Activated CD4-positive, alpha-beta T cell treated with anti-CD3 and anti-CD28 coated beads, Interleukin-2, amount 50 U/mL, for 4 hours (primary cell): ENCODE data around the gene ID1.
A peak's percentile ranks its signal among the peaks of the same experiment; 100 is the strongest.
"Not testable (repeated sequence)": the region's sequence is repeated elsewhere in the genome, so short reads cannot be mapped to it uniquely, and the experiment has no call there.

Source experiments
- DNase-seq, 2 experiments: peaks; one replicate each; pipeline ENCODE4 v3.0.0-alpha.2; 2020

Gene ID1

GRCh38 chr20:31602779-31603441, 2.2 kb upstream of the ID1 start:
- peak; percentile 16 to 23 for DNase-seq

DNA sequence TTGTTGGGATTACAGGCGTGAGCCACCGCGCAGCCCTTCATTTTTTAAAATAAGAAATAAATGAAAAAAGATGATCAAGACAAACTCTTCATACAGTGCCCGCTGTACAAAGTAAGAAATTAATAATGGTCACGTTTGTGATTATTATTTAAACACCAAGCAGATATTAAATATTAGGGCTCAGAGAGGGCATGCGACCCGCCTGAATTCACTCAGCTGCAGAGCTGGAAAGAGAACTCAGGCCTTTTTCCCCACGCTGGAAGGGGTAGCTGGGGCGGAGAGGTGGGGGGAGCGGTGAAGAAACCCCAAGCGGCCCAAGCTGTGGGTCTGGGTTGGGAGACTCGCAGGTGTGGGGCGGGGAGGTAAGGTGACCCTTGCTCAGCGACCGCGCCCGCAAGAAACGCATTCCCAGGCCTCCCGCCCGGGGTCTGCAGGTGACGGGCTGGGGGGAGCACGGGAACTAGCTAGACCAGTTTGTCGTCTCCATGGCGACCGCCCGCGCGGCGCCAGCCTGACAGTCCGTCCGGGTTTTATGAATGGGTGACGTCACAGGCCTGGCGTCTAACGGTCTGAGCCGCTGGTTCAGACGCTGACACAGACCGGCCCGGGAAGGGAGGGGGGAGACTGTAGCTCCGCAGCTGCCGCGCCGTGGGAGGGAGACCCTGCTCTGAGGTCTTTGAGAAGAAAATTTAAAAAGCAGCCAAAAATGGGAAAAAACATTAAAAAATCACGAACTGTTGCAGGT, 1.1 kb upstream of the ID1 start:
- peak; percentile 49 to 54 for DNase-seq

GRCh38 chr20:31604567-31605030, 490 bp upstream of the ID1 start:
- no peak for DNase-seq

DNA sequence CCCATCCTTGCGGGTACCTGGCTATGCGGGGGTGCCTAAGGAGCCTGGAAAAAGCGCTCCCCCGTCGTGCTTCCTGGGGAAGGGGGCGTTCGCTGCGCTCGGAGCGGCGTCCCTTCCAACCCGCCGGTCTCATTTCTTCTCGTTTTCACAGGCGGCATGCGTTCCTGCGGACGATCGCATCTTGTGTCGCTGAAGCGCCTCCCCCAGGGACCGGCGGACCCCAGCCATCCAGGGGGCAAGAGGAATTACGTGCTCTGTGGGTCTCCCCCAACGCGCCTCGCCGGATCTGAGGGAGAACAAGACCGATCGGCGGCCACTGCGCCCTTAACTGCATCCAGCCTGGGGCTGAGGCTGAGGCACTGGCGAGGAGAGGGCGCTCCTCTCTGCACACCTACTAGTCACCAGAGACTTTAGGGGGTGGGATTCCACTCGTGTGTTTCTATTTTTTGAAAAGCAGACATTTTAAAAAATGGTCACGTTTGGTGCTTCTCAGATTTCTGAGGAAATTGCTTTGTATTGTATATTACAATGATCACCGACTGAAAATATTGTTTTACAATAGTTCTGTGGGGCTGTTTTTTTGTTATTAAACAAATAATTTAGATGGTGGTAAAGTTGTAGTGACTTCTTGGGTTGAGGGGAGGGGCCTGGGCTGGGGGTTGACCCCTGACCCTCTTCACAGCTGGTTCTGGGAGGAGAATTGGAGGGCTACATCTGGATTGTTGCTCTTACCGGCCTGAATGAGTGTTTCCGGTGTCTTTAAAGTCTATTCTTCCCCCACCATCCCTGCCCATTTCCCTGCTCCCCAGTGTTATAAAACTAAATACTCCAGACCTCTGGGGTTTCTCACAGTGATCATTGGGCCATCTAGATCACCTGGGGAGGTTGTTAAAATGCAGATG, 1.1 kb downstream of the ID1 start:
- no peak for DNase-seq

DNA sequence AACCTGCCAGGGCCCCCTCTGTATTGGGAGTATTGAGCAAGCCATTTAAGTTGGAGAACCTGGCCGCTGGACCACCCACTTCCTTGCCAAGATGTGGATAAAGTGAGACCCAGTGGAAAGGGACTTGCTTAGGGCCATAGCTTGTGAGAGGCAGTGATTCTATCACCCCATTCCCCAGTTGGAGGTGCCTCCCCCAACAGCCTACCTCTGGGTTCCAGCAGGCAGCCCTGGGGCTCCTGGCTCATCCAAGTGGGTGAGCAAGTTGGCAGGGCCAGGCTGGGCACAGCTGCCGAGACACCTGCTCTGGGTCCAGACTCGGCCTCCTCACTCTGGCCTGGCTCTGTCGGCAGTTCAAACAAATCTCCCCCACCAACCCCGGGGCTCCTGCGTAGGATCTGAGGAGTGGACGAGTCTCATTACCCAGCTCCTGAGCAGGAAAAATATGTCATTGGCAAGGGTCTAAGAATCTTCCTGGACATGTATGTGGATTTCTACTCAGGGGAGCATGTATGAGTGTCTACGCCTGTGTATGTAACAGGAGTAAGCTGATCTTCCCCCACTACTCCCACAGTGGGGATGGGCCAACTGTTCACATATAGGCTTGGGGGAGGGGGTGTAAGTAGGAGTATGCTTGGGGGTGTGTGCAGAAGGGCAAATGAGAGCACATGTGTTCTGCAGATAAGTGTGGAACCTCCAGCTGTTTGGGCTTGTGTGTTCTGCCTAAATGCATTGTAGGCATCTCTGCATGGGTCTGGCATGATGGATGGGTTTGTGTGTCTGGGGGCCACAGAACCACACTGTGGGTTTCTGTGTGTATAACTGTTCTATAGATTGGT, 1.9 kb downstream of the ID1 start:
- no peak for DNase-seq

- DNase-seq, result no peak
These were observed 2.7 kb downstream of the ID1 start for GRCh38 chr20:31607640-31608250.

- DNase-seq, result no peak
These were observed 3.3 kb downstream of the ID1 start for GRCh38 chr20:31608251-31608945.

DNA sequence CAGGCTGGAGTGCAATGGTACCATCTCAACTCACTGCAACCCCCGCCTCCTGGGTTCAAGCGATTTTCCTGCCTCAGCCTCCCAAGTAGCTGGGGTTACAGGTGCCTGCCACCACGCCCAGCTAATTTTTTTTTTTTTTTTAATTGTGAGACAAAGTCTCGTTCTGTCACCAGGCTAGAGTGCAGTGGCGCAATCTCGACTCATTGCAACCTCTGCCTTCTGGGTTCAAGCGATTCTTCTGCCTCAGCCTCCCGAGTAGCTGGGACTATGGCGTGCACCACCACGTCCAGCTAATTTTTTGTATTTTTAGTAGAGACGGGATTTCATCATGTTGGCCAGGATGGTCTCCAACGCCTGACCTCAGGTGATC, 7.2 kb downstream of the ID1 start:
- not testable (repeated sequence) for DNase-seq

DNA sequence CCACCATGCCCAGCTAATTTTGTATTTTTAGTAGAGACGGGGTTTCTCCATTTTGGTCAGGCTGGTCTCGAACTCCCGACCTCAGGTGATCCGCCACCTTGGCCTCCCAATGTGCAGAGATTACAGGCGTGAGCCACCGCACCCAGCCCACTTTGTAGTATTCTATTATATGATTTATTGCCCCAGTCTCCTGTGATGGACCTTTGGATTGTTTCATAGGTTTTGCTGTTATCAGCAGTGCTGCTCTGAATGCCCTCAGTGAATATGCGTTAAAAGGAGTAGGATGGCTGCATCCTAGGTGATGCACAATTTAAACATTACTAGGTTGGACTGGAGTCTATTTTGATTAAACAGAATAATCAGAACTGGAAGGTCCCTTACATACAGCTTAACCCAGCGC, 10.3 kb downstream of the ID1 start:
- no peak for DNase-seq

GRCh38 chr20:31617432-31618104, 12.5 kb downstream of the ID1 start:
- no peak for DNase-seq

GRCh38 chr20:31620246-31620645, 15.2 kb downstream of the ID1 start:
- no peak for DNase-seq

GRCh38 chr20:31623123-31623505, 18.0 kb downstream of the ID1 start:
- not testable (repeated sequence) for DNase-seq

- DNase-seq, result not testable (repeated sequence)
These were observed 21.4 kb downstream of the ID1 start for GRCh38 chr20:31626534-31626933.

DNA sequence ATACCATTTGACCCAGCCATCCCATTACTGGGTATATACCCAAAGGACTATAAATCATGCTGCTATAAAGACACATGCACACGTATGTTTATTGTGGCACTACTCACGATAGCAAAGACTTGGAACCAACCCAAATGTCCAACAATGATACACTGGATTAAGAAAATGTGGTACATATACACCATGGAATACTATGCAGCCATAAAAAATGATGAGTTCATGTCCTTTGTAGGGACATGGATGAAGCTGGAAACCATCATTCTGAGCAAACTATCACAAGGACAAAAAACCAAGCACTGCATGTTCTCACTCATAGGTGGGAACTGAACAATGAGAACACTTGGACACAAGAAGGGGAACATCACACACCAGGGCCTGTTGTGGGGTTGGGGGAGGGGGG, 23.0 kb downstream of the ID1 start:
- not testable (repeated sequence) for DNase-seq

DNA sequence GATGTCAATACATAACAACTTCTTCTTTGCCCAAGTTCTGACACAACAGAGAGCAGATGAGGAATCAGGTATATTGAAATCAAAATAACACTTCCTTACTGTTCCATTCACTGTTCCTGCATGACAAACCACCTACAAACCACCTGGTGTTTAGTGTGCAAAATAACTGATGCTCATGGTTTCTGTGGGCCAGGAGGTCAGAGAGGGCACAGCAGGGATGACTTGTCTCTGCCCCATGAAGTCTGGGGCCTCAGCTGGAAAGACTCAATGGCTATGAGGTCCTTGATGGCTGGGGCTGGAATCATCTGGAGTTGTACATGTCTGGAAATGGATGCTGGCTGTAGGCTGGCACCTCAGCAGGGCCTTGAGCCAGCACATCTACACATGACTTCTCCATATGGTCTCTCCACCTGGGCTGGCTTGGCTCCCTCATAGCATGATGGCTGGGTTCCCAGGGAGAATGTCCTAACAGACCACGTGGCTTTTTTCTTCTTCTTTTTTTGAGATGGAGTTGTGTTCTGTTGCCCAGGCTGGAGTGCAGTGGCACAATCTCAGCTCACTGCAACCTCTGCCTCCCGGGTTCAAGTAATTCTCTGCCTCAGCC, 25.2 kb downstream of the ID1 start:
- no peak for DNase-seq

DNA sequence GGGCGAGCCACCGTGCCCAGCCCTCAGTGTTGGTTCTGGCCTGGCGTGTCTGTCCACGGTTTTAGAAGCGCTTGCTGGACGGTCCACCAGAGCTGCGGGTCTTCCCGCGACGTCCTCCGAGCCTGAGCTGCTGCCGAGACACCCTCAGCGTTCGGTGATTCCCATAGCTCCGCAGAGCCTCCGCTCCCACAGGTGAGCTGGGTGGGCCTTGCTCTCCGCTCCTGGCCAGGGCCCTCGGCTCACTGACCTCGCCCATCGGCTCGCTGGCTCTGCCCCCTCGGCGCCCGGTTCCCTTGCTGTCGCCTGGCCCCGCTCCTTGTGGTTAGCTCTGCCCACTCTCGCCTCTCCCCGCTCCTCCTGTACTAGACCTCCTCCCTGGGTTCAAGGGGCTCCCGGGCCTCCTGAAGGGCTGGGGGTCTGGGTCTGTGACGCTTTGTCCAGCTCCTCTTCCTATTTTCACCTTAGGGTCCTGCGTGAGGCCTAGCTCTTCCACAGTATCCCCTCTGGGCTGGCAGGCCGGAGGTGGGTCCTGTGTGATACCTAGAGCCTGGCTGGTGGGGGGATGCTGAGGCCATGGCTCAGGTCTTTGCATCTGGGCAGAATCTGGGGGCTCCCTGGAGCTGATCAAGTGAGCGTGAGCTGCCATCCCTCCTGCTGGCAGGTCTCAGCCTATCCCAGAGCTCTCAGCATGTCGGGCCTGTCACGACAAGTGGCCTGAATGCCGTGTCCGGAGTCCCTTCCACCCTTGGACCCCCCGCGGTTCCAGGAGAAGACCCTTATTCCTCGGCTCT, 27.7 kb downstream of the ID1 start:
- DNase-seq, result no peak

- DNase-seq, result no peak
These were observed 28.3 kb downstream of the ID1 start for GRCh38 chr20:31633339-31633914.

DNA sequence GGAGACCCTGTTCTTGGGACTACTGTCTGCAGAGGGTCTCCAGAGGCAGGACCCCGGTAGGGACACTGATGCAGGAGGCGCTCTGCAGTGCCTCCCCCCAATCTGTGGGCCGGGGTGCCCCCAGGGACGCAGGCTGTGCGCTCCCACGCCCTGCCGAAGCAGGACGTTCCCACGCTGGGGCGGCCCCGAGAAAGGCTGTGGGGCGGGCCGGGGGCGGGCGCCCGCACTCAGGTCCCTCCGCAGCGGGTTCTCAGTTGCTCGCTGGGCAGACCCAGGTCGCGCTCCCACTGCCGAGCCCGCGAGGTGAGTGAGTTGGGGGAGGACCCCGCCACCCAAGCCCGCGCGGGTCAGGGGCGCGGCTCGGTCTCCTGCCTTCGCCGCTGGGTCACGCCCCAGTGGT, 32.6 kb downstream of the ID1 start, which contains the start of gene COX4I2:
Gene COX4I2, plus strand, starts transcription at position 253 of the 400 bp plus-strand sequence. CDS start 1,106 bp downstream, outside the sequence.
- no peak for DNase-seq

- no peak for DNase-seq
These were observed 33.2 kb downstream of the ID1 start for GRCh38 chr20:31638317-31638716.
